ENCODE data around the gene ALG14. TPM values are rescaled to one million over a fixed set of nuclear protein-coding genes. Genes with fewer than 3 reads are reported as not detected.
A peak's percentile ranks its signal among the peaks of the same experiment; 100 is the strongest.

Gene ALG14
- total RNA-seq, 1 donor from 2014 or later: 7.5 TPM

DNA sequence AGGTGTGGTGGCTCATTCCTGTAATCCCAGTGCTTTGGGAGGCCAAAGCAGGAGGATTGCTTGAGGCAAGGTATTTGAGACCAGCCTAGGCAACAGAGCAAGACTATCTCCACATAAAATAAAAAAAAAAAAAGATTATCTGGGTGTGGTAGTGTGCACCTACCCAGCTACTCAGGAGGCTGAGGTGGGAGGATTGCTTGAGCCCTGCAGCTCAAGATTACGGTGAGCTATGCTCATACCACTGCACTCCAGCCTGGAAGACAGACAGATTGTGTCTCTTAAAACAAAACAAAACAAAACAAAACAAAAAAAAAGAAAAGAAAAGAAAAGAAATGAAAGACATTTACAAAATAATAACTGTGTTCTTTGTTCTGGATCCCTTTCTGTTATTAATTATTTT, 38.3 kb upstream of the ALG14 start:
- H3K27me3 Mint-ChIP-seq: peaks cover 15% of the 10 kb centered on the region

DNA sequence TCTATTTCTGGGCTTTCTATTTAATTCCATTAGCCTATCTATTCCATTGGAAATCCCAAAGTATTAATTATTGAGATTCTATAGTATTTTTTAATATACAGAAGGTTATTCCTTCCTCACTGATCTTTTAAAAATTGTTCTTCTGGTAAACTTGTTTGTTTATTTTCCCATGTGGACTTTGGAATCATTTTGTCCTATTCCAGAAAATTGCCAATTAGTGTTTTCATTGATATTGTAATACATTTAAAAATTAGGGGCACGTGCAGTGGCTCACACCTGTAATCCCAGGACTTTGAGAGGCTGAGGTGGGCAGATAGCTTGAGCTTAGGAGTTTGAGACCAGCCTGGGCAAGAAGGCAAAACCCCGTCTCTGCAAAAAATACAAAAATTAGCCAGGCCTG, 36.0 kb upstream of the ALG14 start:
- TF ChIP-seq CTCF (IDR thresholded peaks at IDR 0.05): no peak
- ChIA-PET POLR2A (no interaction called here), CTCF (no interaction called here)
- no peak overlapping the region for H3K27ac Mint-ChIP-seq
- no peaks in the 10 kb centered on the region for H3K4me1 Mint-ChIP-seq
- H3K4me3 Mint-ChIP-seq: no peak overlapping the region
- H3K36me3 Mint-ChIP-seq (ENCODE audit: low read depth): no peaks in the 10 kb centered on the region
- ATAC-seq (ENCODE audit: low read depth) (no peak), DNase-seq (no peak)
- intact Hi-C loops (cut with micrococcal nuclease): loop anchor here (1.0 kb wide), 1 partner anchor 9 kb away; the partner anchor contains the start of gene TLCD4
- peaks cover 13% of the 10 kb centered on the region for H3K27me3 Mint-ChIP-seq
- H3K9me3 Mint-ChIP-seq: no peaks in the 10 kb centered on the region

More for the DNA sequence above, 38.3 kb upstream of the ALG14 start:
- Mint-ChIP-seq H3K27ac (no peak overlapping the region), H3K4me1 (no peaks in the 10 kb centered on the region), H3K9me3 (no peaks in the 10 kb centered on the region), H3K4me3 (no peak overlapping the region), H3K36me3 (ENCODE audit: low read depth) (no peaks in the 10 kb centered on the region)
- ChIA-PET CTCF (no interaction called here), POLR2A (no interaction called here)
- no peak for ATAC-seq (ENCODE audit: low read depth)
- DNase-seq: no peak
- intact Hi-C loops (cut with micrococcal nuclease): no loop called here
- TF ChIP-seq CTCF (IDR thresholded peaks at IDR 0.05): no peak

DNA sequence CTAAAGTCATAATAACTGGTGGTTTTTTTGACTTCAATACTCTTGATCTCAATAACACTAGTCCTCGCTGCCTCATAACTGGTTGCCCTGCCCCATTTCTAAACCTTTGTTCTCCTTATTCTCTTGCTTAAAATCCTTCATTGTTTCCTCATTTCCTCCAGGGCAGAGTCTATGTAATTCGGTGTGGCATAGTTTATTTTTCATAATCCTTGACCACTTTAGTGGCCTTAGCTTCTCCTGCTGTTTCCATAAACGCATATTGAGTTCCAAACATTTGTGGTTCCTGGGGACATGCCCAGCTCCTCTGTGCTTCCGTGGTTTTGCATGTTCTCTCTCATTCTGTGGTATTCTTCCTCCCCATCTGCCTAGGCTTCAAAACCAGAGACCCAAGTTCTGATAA, 25.4 kb upstream of the ALG14 start:
- no peaks in the 10 kb centered on the region for H3K36me3 Mint-ChIP-seq (ENCODE audit: low read depth)
- H3K9me3 Mint-ChIP-seq: no peaks in the 10 kb centered on the region
- ChIA-PET CTCF (no interaction called here), POLR2A (no interaction called here)
- no peak for TF ChIP-seq CTCF (IDR thresholded peaks at IDR 0.05)
- DNase-seq: no peak
- no peak overlapping the region for H3K4me3 Mint-ChIP-seq
- peaks cover 9% of the 10 kb centered on the region for H3K4me1 Mint-ChIP-seq
- no peak for ATAC-seq (ENCODE audit: low read depth)
- peaks cover 7% of the 10 kb centered on the region for H3K27me3 Mint-ChIP-seq
- no peak overlapping the region for H3K27ac Mint-ChIP-seq
- intact Hi-C loops (cut with micrococcal nuclease): no loop called here

DNA sequence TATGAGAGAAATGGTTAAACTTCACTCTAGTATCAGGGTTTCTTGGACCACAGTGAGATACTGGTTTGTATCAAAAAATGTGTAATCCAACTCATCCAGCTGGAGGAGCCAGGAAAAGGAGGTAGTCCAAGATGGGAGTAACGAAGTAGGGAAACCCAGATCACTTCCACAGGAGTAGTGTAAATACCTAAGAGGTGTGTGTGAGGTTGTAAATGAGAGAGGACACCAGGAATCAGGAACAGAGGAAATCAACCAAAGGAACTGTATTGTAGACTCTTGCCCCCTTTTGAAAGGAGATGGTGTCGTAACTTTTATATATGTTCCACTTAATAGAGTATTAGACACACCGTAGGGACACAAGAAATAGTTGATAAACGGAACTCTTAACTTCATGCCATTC, 24.7 kb upstream of the ALG14 start:
- no peak overlapping the region for H3K4me3 Mint-ChIP-seq
- ATAC-seq (ENCODE audit: low read depth) (no peak), DNase-seq (no peak)
- no peak overlapping the region for H3K27ac Mint-ChIP-seq
- H3K9me3 Mint-ChIP-seq: no peaks in the 10 kb centered on the region
- peaks cover 9% of the 10 kb centered on the region for H3K4me1 Mint-ChIP-seq
- no peaks in the 10 kb centered on the region for H3K36me3 Mint-ChIP-seq (ENCODE audit: low read depth)
- intact Hi-C loops (cut with micrococcal nuclease): loop anchor here (2.0 kb wide), 1 partner anchor 19 kb away; the partner anchor contains the start of gene TLCD4
- no peak for TF ChIP-seq CTCF (IDR thresholded peaks at IDR 0.05)
- H3K27me3 Mint-ChIP-seq: peaks cover 8% of the 10 kb centered on the region
- ChIA-PET CTCF (interaction anchor here (0.9 kb wide), 1 partner anchor 137 kb away, joined by 3 read pairs; the partner anchor contains the start of gene RWDD3), POLR2A (no interaction called here)

DNA sequence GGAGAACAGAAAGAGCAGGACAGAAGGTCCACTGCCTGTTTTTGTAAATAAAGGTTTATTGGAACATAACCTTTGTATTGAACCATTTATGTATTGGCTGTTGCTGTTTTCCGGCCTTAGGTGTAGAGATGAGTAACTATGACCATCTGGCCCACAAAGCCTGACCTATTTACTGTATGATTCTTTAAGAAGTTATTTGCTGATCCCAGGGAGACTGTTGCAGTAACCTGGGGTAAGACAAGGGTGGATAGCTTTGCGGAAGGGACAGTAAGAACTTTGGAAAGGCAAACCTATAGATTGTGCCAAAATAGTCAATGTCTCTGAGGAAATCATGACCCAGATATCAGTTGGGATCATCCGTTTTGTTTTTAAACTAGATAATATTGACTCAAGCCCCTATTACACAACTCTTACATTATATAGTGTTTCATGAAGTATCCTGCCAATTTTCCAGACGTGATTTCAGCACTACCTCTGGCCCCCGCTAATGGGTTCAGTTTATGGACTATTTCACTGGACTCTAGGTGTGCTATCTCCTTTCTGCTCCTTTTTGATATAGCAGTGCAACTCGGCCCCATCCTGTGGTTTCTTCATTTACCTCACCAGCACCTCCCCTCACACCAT, 23.6 kb upstream of the ALG14 start:
- DNase-seq: no peak
- H3K4me1 Mint-ChIP-seq: peaks cover 9% of the 10 kb centered on the region
- intact Hi-C loops (cut with micrococcal nuclease): loop anchor here (2.0 kb wide), 1 partner anchor 20 kb away; the partner anchor contains the start of gene TLCD4
- no peak for TF ChIP-seq CTCF (IDR thresholded peaks at IDR 0.05)
- peaks cover 9% of the 10 kb centered on the region for H3K27me3 Mint-ChIP-seq
- H3K36me3 Mint-ChIP-seq (ENCODE audit: low read depth): no peaks in the 10 kb centered on the region
- H3K27ac Mint-ChIP-seq: peak overlapping the region; percentile 1
- POLR2A ChIA-PET: interaction anchor here (0.7 kb wide), 1 partner anchor 23 kb away, joined by 4 read pairs; the partner anchor contains the start of gene ALG14
- CTCF ChIA-PET: interaction anchor here (0.9 to 1.0 kb wide), 2 partner anchors 12 to 138 kb away, joined by 3 read pairs; partner anchors contain the start of gene RWDD3
- H3K9me3 Mint-ChIP-seq: no peaks in the 10 kb centered on the region
- ATAC-seq (ENCODE audit: low read depth): no peak
- no peak overlapping the region for H3K4me3 Mint-ChIP-seq

Data from activated B cell treated with CpG ODN at 0.5 μM for 24 hours (primary cell).